HepG2 (cell line): ENCODE measurements around the gene MYOM1. TPM values are rescaled to one million over a fixed set of nuclear protein-coding genes. Genes with fewer than 3 reads are reported as not detected.

Experiments used
- ATAC-seq: fragments of 200-7000 bp; cut with Tn5 transposase; 3 replicates; pipeline ENCODE4 v1.9.1; 2020; ENCODE audit warnings: mild to moderate bottlenecking, moderate library complexity
- BruUV-seq: library from RNA; stranded (reverse); fragments of 400-500 nt; replicated peaks from 2 replicates; lab custom pipeline; 2021; lab: Mats Ljungman, UMichigan
- CTCF ChIA-PET: fragments of 300-600 bp; formaldehyde crosslinking; extraction: SDS; loops from one replicate; lab custom pipeline; 2021; ENCODE audit warnings: low total read pairs, inconsistent platforms, low intra/inter-chr PET ratio; lab: Yijun Ruan, JAX
- POLR2A ChIA-PET: fragments of 350-600 bp; sonication (Branson Sonifier 250); formaldehyde crosslinking; loops from one replicate; lab custom pipeline; 2020; ENCODE audit warnings: antibody characterized with exemption, inconsistent platforms; lab: Yijun Ruan, JAX
- DNase-seq: peaks from one replicate; pipeline ENCODE4 v3.0.0-alpha.2; 2015; ENCODE audit warnings: low spot score
- FAIRE-seq: peaks from 3 replicates; lab custom pipeline; 2011; peaks lifted over from hg19 to GRCh38; lab: Jason Lieb, UNC
- H2AFZ ChIP-seq: one replicate; pipeline ENCODE4 v1.6.1; 2011; ENCODE audit warnings: low read length, inconsistent platforms
- H3K27ac ChIP-seq: fragments of 300-600 bp; 3 replicates; pipeline ENCODE4 v1.8.0; 2011; ENCODE audit warnings: mixed run types, mild to moderate bottlenecking, mixed read lengths, low read length, inconsistent platforms; ENCODE audit not compliant: insufficient read depth; ENCODE audit errors: extremely low read length
- H3K27me3 ChIP-seq, 2 experiments: fragments of 200-600 bp in 1 of 2; 2 replicates in 1 of 2; 3 replicates in 1 of 2; pipeline versions ENCODE4 v1.6.0 to v1.8.0; 2011; ENCODE audit warnings: low read length in 2 of 2, mild to moderate bottlenecking in 2 of 2, moderate library complexity in 2 of 2, inconsistent platforms in 1 of 2; ENCODE audit not compliant: insufficient read depth in 2 of 2, control insufficient read depth in 1 of 2
- H3K36me3 ChIP-seq, 2 experiments: fragments of 200-600 bp in 1 of 2; replicated peaks in 1 of 2; 2 replicates in 1 of 2; 3 replicates in 1 of 2; pipeline versions ENCODE4 v1.5.1 to v1.8.0; 2011; ENCODE audit warnings: low read length in 2 of 2, inconsistent platforms in 1 of 2; ENCODE audit not compliant: insufficient read depth in 2 of 2, control insufficient read depth in 1 of 2
- H3K4me1 ChIP-seq: 2 replicates; pipeline ENCODE4 v1.5.1; 2012; ENCODE audit warnings: low read length, inconsistent platforms; ENCODE audit not compliant: insufficient read depth
- H3K4me2 ChIP-seq: 2 replicates; pipeline ENCODE4 v1.6.0; 2011; ENCODE audit warnings: low read depth, low read length, inconsistent platforms
- H3K4me3 ChIP-seq, 3 experiments: fragments of 200-600 bp in 1 of 3; sonication (generic), shearing (Covaris generic) in 1 of 3; replicated peaks in 1 of 3; 2 replicates each; pipeline ENCODE4 v1.5.1; 2011 to 2016; ENCODE audit warnings: low read length in 3 of 3, inconsistent platforms in 2 of 3, low read depth in 2 of 3, mild to moderate bottlenecking in 2 of 3, control low read depth in 1 of 3, mixed read lengths in 1 of 3; ENCODE audit not compliant: insufficient read depth in 1 of 3
- H3K79me2 ChIP-seq: one replicate; pipeline ENCODE4 v1.6.1; 2011; ENCODE audit warnings: low read length, inconsistent platforms; ENCODE audit not compliant: insufficient read depth
- H3K9ac ChIP-seq: 2 replicates; pipeline ENCODE4 v1.6.0; 2011; ENCODE audit warnings: mild to moderate bottlenecking, low read depth, low read length, inconsistent platforms; ENCODE audit not compliant: insufficient read depth
- H3K9me3 ChIP-seq: 2 replicates; pipeline ENCODE4 v1.5.1; 2012; ENCODE audit warnings: mild to moderate bottlenecking, low read length
- H4K20me1 ChIP-seq: 2 replicates; pipeline ENCODE4 v1.6.0; 2011; ENCODE audit warnings: inconsistent platforms, mild to moderate bottlenecking, low read length, moderate library complexity; ENCODE audit not compliant: insufficient read depth
- GTF2F1 ChIP-seq: fragments of 150-350 bp; IDR thresholded peaks from 2 replicates; pipeline ENCODE4 v1.6.1; 2014; ENCODE audit warnings: low read length
- MED13 ChIP-seq: sonication (generic); formaldehyde crosslinking; IDR thresholded peaks from 2 replicates; pipeline ENCODE4 v1.5.0; 2020; ENCODE audit warnings: missing genetic modification reagents
- NAIF1 ChIP-seq: sonication (generic); formaldehyde crosslinking; IDR thresholded peaks from 2 replicates; pipeline ENCODE4 v1.5.0; 2020; ENCODE audit warnings: mild to moderate bottlenecking, missing genetic modification reagents, borderline replicate concordance
- SNAI1 ChIP-seq: sonication (generic); formaldehyde crosslinking; IDR thresholded peaks from 2 replicates; pipeline ENCODE4 v1.5.0; 2020; ENCODE audit warnings: mild to moderate bottlenecking, missing genetic modification reagents, borderline replicate concordance
- TCF7 ChIP-seq: sonication (generic); IDR thresholded peaks from 2 replicates; pipeline ENCODE4 v1.6.1; 2016; ENCODE audit warnings: antibody characterized with exemption, low read depth
- YEATS4 ChIP-seq: sonication (generic); formaldehyde crosslinking; IDR thresholded peaks from 2 replicates; pipeline ENCODE4 v1.4.0; 2020; ENCODE audit warnings: missing genetic modification reagents, borderline replicate concordance
- ZIK1 ChIP-seq: sonication (generic); formaldehyde crosslinking; IDR thresholded peaks from 2 replicates; pipeline ENCODE4 v1.5.0; 2020; ENCODE audit warnings: mild to moderate bottlenecking, low read depth, missing genetic modification reagents, borderline replicate concordance
- ZNF24 ChIP-seq: fragments of 450-650 bp; IDR thresholded peaks from 2 replicates; pipeline ENCODE4 v1.6.1; 2017; ENCODE audit warnings: antibody characterized with exemption, mild to moderate bottlenecking
- ZNF543 ChIP-seq: sonication (generic); formaldehyde crosslinking; IDR thresholded peaks from 2 replicates; pipeline ENCODE4 v1.4.0; 2020; ENCODE audit warnings: mild to moderate bottlenecking, missing genetic modification reagents
- ZNF747 ChIP-seq: sonication (generic); formaldehyde crosslinking; IDR thresholded peaks from 2 replicates; pipeline ENCODE4 v1.8.1; 2023; ENCODE audit warnings: missing genetic modification reagents, mild to moderate bottlenecking, borderline replicate concordance
- ZNF749 ChIP-seq: sonication (generic); formaldehyde crosslinking; IDR thresholded peaks from 2 replicates; pipeline ENCODE4 v1.8.0; 2022; ENCODE audit warnings: mild to moderate bottlenecking, missing genetic modification reagents, moderate library complexity, borderline replicate concordance
- WGBS: methylation state at CpG from one replicate; pipeline ENCODE4 v1.1.6; 2017; ENCODE audit warnings: low lambda C conversion rate; 5-methylcytosine and 5-hydroxymethylcytosine counted together
- in situ Hi-C: cut with HindIII; loops from 2 replicates; pipeline ENCODE4 v1.10.0; 2017; ENCODE audit warnings: low pct_unique_long_range_greater_than_20kb; ENCODE audit not compliant: extremely low pct_ligation_motif_present
- intact Hi-C: fragments of 100-400 bp; cut with micrococcal nuclease; formaldehyde crosslinking; loops from one replicate; pipeline ENCODE4 v1.10.0; 2022; ENCODE audit not compliant: unreplicated experiment
- polyA plus RNA-seq, 8 experiments: library from polyadenylated mRNA; depleted of rRNA in 3 of 8; stranded (reverse) in 7 of 8; unstranded in 1 of 8; fragments of >200 nt; fragmentation: Illumina TruSeq in 4 of 8; extraction: Trizol in 4 of 8; gene quantifications; 2 replicates each; pipeline versions ENCODE4 v1.2.1 to v1.2.3, GENCODE V29; 2011 to 2016; ENCODE audit warnings: low read depth in 4 of 8, missing spikeins in 1 of 8, mixed read lengths in 1 of 8; ENCODE audit not compliant: insufficient read depth in 1 of 8
- total RNA-seq, 5 experiments: library from RNA; depleted of rRNA; stranded (reverse); fragments of >200 nt; fragmentation: Illumina TruSeq; extraction: Trizol; gene quantifications; 2 replicates each; pipeline ENCODE4 v1.2.3, GENCODE V29; 2016; ENCODE audit warnings: low read depth in 1 of 5

Gene MYOM1
- total and polyA plus RNA-seq, 2 of the 13 experiments (the other 11 are each of a cell fraction or from before 2014, with no cell fraction given), result 0.46 to 0.98 TPM

- WGBS, result 9% methylated on average over 5 of the region's 5 CpGs
- Histone ChIP-seq H2AFZ (no peak overlapping the region), H4K20me1 (peaks cover 32% of the 10 kb centered on the region), H3K4me2 (peak overlapping the region; percentile 82), H3K4me1 (peaks cover 64% of the 10 kb centered on the region), H3K4me3 (peak overlapping the region; percentile 90 to 96 (median 94)), H3K9me3 (no peaks in the 10 kb centered on the region), H3K79me2 (peaks cover 45% of the 10 kb centered on the region), H3K9ac (peak overlapping the region; percentile 99), H3K27me3 (no peaks in the 10 kb centered on the region; a peak in 2 of 5 replicates), H3K27ac (peak overlapping the region; percentile 96), H3K36me3 (no peaks in the 10 kb centered on the region; a peak in 1 of 5 replicates)
- intact Hi-C loops (loop anchor here (5.0 kb wide), 1 partner anchor 196 kb away; no protein-coding TSS in a partner anchor), in situ Hi-C loops (no loop called here)
- TF ChIP-seq GTF2F1 (no peak), ZNF24 (0 out of 2 replicates have a peak, but pooled peaks have one; percentile 20), NAIF1 (CRISPR knock-in tag) (0 out of 2 replicates have a peak, but pooled peaks have one; percentile 5)
- FAIRE-seq (no peak), ATAC-seq (no peak), DNase-seq (no peak)
- BruUV-seq, result no TSS peak
- CTCF ChIA-PET, result no interaction called here
- POLR2A ChIA-PET, result interaction anchor here (0.6 to 1.7 kb wide), 6 partner anchors 11 to 404 kb away, joined by 3 to 18 read pairs (median 4); partner anchors contain the start of gene MYL12A
Measured at GRCh38 chr18:3260995-3261372, 41.2 kb upstream of the MYOM1 start.

GRCh38 chr18:3257627-3258120 lies 37.9 kb upstream of the MYOM1 start:
- Histone ChIP-seq H3K4me1 (peaks cover 56% of the 10 kb centered on the region), H3K27ac (peak overlapping the region; percentile 73), H3K79me2 (peaks cover 24% of the 10 kb centered on the region), H4K20me1 (no peaks in the 10 kb centered on the region), H2AFZ (no peak overlapping the region), H3K4me2 (no peak overlapping the region), H3K27me3 (no peaks in the 10 kb centered on the region; a peak in 2 of 5 replicates), H3K4me3 (no peak overlapping the region), H3K9me3 (no peaks in the 10 kb centered on the region), H3K9ac (no peak overlapping the region), H3K36me3 (peaks cover 4 to 27% of the 10 kb centered on the region in 2 experiments; a peak in 4 of 5 replicates)
- CTCF ChIA-PET, result no interaction called here
- ATAC-seq (no peak), DNase-seq (no peak), FAIRE-seq (no peak)
- intact Hi-C loops, result no loop called here
- 92% methylated on average over 2 of the region's 2 CpGs for WGBS
- POLR2A ChIA-PET, result interaction anchor here (1.0 to 3.6 kb wide), 7 partner anchors 10 to 361 kb away, joined by 3 to 48 read pairs (median 4); partner anchors contain the start of gene MYL12A
- BruUV-seq, result no TSS peak
- no peak for TF ChIP-seq MED13 (CRISPR knock-in tag)
- no peak for TF ChIP-seq ZNF543 (CRISPR knock-in tag)
- no peak for TF ChIP-seq ZNF747 (CRISPR knock-in tag)
- no peak for TF ChIP-seq YEATS4 (CRISPR knock-in tag)
- no peak for TF ChIP-seq SNAI1 (CRISPR knock-in tag)
- no peak for TF ChIP-seq ZIK1 (CRISPR knock-in tag)
- no peak for TF ChIP-seq TCF7
- no peak for TF ChIP-seq ZNF749 (CRISPR knock-in tag)
- in situ Hi-C loops, result no loop called here
